HepG2 (cell line): ENCODE results near the gene SLC28A1. TPM values are rescaled to one million over a fixed set of nuclear protein-coding genes. Genes with fewer than 3 reads are reported as not detected.

ENCODE experiments used
- BHLHE40 ChIP-seq: IDR thresholded peaks from 2 replicates; pipeline ENCODE4 v1.6.1; 2011; ENCODE audit warnings: low read length, improper control_type of control experiment
- MYC ChIP-seq: sonication (generic); formaldehyde crosslinking; IDR thresholded peaks from 2 replicates; pipeline ENCODE4 v1.9.0; 2021; ENCODE audit warnings: missing genetic modification reagents, borderline replicate concordance
- NFKB2 ChIP-seq: sonication (generic); formaldehyde crosslinking; IDR thresholded peaks from 2 replicates; pipeline ENCODE4 v1.4.0; 2020; ENCODE audit warnings: missing genetic modification reagents, borderline replicate concordance
- NFKBIZ ChIP-seq: IDR thresholded peaks from 2 replicates; pipeline ENCODE4 v1.6.1; 2018; ENCODE audit warnings: missing genetic modification reagents, missing compliant biosample characterization
- NFRKB ChIP-seq: fragments of 450-650 bp; IDR thresholded peaks from 2 replicates; pipeline ENCODE4 v1.6.1; 2017
- NR2C2 ChIP-seq: sonication (generic); formaldehyde crosslinking; IDR thresholded peaks from 2 replicates; pipeline ENCODE4 v1.4.0; 2020; ENCODE audit warnings: missing genetic modification reagents, mild to moderate bottlenecking, moderate library complexity, borderline replicate concordance
- PCBP2 ChIP-seq: fragments of 200-400 bp; formaldehyde crosslinking; optimal IDR thresholded peaks from 2 replicates; pipeline ENCODE3; 2018; ENCODE audit warnings: low read length, low read depth; ENCODE audit not compliant: poor library complexity, severe bottlenecking
- RBFOX2 ChIP-seq: fragments of 200-400 bp; formaldehyde crosslinking; IDR thresholded peaks from 2 replicates; pipeline ENCODE4 v1.6.1; 2017; ENCODE audit warnings: low read depth, mild to moderate bottlenecking, low read length
- SIN3A ChIP-seq: IDR thresholded peaks from 2 replicates; pipeline ENCODE4 v1.6.1; 2011; ENCODE audit warnings: low read depth, mild to moderate bottlenecking, control low read depth, low read length, borderline replicate concordance
- SMC3 ChIP-seq: IDR thresholded peaks from 2 replicates; pipeline ENCODE4 v1.6.1; 2011; ENCODE audit warnings: low read length, improper control_type of control experiment
- SRSF4 ChIP-seq: fragments of 200-400 bp; formaldehyde crosslinking; IDR thresholded peaks from one replicate; pipeline ENCODE4 v1.6.1; 2018; ENCODE audit warnings: mild to moderate bottlenecking, low read depth, low read length, moderate library complexity; ENCODE audit not compliant: poor library complexity, severe bottlenecking
- SUZ12 ChIP-seq: fragments of 150-350 bp; IDR thresholded peaks from 2 replicates; pipeline ENCODE4 v1.6.1; 2014; ENCODE audit warnings: low read depth, low read length
- ZEB1 ChIP-seq: IDR thresholded peaks from 2 replicates; pipeline ENCODE4 v1.6.1; 2012; ENCODE audit warnings: mild to moderate bottlenecking, low read depth, inconsistent platforms; ENCODE audit not compliant: insufficient replicate concordance
- ZNF292 ChIP-seq: sonication (generic); formaldehyde crosslinking; IDR thresholded peaks from 2 replicates; pipeline ENCODE4 v1.8.1; 2022; ENCODE audit warnings: mild to moderate bottlenecking, low read depth, missing genetic modification reagents, borderline replicate concordance
- ZNF382 ChIP-seq: sonication (generic); formaldehyde crosslinking; IDR thresholded peaks from 2 replicates; pipeline ENCODE4 v1.5.0; 2020; ENCODE audit warnings: missing genetic modification reagents, mild to moderate bottlenecking, borderline replicate concordance
- ZNF496 ChIP-seq: sonication (generic); formaldehyde crosslinking; IDR thresholded peaks from 2 replicates; pipeline ENCODE4 v1.8.1; 2023; ENCODE audit warnings: mild to moderate bottlenecking, moderate library complexity, missing genetic modification reagents; ENCODE audit not compliant: insufficient replicate concordance
- ZNF629 ChIP-seq: sonication (generic); formaldehyde crosslinking; conservative IDR thresholded peaks from 2 replicates; pipeline ENCODE4 v1.5.0; 2020; ENCODE audit warnings: missing genetic modification reagents
- ZNF720 ChIP-seq: sonication (generic); formaldehyde crosslinking; IDR thresholded peaks from 2 replicates; pipeline ENCODE4 v1.4.0; 2020; ENCODE audit warnings: missing genetic modification reagents
- ZSCAN30 ChIP-seq: sonication (generic); formaldehyde crosslinking; IDR thresholded peaks from 2 replicates; pipeline ENCODE4 v1.5.0; 2020; ENCODE audit warnings: mild to moderate bottlenecking, missing genetic modification reagents
- polyA plus RNA-seq, 8 experiments: library from polyadenylated mRNA; depleted of rRNA in 3 of 8; stranded (reverse) in 7 of 8; unstranded in 1 of 8; fragments of >200 nt; fragmentation: Illumina TruSeq in 4 of 8; extraction: Trizol in 4 of 8; gene quantifications; 2 replicates each; pipeline versions ENCODE4 v1.2.1 to v1.2.3, GENCODE V29; 2011 to 2016; ENCODE audit warnings: low read depth in 4 of 8, missing spikeins in 1 of 8, mixed read lengths in 1 of 8; ENCODE audit not compliant: insufficient read depth in 1 of 8
- total RNA-seq, 5 experiments: library from RNA; depleted of rRNA; stranded (reverse); fragments of >200 nt; fragmentation: Illumina TruSeq; extraction: Trizol; gene quantifications; 2 replicates each; pipeline ENCODE4 v1.2.3, GENCODE V29; 2016; ENCODE audit warnings: low read depth in 1 of 5
- TF ChIP-seq, protein P1 (sequence below): sonication (generic); formaldehyde crosslinking; IDR thresholded peaks from 2 replicates; pipeline ENCODE4 v1.4.0; 2020; ENCODE audit warnings: missing genetic modification reagents
- TF ChIP-seq, protein P2 (sequence below): IDR thresholded peaks from 2 replicates; pipeline ENCODE4 v1.6.1; 2016; ENCODE audit warnings: mild to moderate bottlenecking, missing biosample characterization, missing genetic modification reagents
- TF ChIP-seq, protein P3 (sequence below): IDR thresholded peaks from 2 replicates; pipeline ENCODE4 v1.6.1; 2018; ENCODE audit warnings: missing genetic modification reagents, mild to moderate bottlenecking, missing compliant biosample characterization
- TF ChIP-seq, protein P4 (sequence below): sonication (generic); formaldehyde crosslinking; IDR thresholded peaks from 2 replicates; pipeline ENCODE4 v1.4.0; 2020; ENCODE audit warnings: mild to moderate bottlenecking, missing genetic modification reagents
- TF ChIP-seq, protein P5 (sequence below): sonication (generic); formaldehyde crosslinking; IDR thresholded peaks from 2 replicates; pipeline ENCODE4 v1.5.1; 2020; ENCODE audit warnings: mild to moderate bottlenecking, moderate library complexity, missing genetic modification reagents

SLC28A1 gene
- total and polyA plus RNA-seq, 2 of the 13 experiments (the other 11 are each of a cell fraction or from before 2014, with no cell fraction given), result 0.31 to 5.8 TPM

DNA sequence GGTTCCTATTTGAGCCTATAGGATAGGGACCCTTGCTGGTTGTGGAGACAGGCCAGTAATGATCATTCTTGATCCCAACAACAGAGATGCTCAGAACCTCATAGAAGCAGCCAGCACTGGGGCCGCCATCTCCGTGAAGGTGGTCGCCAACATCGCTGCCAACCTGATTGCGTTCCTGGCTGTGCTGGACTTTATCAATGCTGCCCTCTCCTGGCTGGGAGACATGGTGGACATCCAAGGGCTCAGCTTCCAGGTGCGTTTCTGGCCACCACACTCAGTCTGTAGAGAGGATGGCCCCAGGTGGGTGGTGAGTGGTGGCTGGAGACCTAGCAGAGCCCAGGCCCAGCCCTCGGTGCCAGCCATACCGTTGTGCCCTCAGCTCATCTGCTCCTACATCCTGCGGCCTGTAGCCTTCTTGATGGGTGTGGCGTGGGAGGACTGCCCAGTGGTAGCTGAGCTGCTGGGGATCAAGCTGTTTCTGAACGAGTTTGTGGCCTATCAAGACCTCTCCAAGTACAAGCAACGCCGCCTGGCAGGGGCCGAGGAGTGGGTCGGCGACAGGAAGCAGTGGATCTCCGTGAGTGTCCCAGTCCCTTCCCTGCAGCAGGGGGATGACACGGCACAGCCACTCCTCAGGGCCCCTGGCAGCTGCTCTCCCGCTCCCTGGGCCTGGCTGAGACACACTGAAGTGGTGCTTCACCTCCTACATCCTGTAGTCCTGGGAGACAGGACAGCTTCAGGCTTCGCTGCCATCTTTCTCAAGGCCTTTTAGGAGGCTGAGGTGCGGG lies 50.7 kb downstream of the SLC28A1 start (continued):
- TF ChIP-seq SUZ12, result no peak
- TF ChIP-seq, protein P1, sequence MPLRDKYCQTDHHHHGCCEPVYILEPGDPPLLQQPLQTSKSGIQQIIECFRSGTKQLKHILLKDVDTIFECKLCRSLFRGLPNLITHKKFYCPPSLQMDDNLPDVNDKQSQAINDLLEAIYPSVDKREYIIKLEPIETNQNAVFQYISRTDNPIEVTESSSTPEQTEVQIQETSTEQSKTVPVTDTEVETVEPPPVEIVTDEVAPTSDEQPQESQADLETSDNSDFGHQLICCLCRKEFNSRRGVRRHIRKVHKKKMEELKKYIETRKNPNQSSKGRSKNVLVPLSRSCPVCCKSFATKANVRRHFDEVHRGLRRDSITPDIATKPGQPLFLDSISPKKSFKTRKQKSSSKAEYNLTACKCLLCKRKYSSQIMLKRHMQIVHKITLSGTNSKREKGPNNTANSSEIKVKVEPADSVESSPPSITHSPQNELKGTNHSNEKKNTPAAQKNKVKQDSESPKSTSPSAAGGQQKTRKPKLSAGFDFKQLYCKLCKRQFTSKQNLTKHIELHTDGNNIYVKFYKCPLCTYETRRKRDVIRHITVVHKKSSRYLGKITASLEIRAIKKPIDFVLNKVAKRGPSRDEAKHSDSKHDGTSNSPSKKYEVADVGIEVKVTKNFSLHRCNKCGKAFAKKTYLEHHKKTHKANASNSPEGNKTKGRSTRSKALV, result no peak
- TF ChIP-seq, protein P2, sequence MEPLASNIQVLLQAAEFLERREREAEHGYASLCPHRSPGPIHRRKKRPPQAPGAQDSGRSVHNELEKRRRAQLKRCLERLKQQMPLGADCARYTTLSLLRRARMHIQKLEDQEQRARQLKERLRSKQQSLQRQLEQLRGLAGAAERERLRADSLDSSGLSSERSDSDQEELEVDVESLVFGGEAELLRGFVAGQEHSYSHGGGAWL (CRISPR knock-in tag), result no peak
- TF ChIP-seq, protein P3, sequence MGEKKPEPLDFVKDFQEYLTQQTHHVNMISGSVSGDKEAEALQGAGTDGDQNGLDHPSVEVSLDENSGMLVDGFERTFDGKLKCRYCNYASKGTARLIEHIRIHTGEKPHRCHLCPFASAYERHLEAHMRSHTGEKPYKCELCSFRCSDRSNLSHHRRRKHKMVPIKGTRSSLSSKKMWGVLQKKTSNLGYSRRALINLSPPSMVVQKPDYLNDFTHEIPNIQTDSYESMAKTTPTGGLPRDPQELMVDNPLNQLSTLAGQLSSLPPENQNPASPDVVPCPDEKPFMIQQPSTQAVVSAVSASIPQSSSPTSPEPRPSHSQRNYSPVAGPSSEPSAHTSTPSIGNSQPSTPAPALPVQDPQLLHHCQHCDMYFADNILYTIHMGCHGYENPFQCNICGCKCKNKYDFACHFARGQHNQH (CRISPR knock-in tag), result no peak
- no peak for TF ChIP-seq SIN3A
- TF ChIP-seq ZNF496 (CRISPR knock-in tag), result no peak
- no peak for TF ChIP-seq ZEB1
- TF ChIP-seq RBFOX2, result no peak
- no peak for TF ChIP-seq BHLHE40
- TF ChIP-seq NR2C2 (CRISPR knock-in tag), result no peak
- TF ChIP-seq SRSF4, result no peak
- TF ChIP-seq SMC3, result peak; percentile 35; the same call in 1 of the 2 replicates
- TF ChIP-seq ZNF382 (CRISPR knock-in tag), result no peak
- no peak for TF ChIP-seq ZSCAN30 (CRISPR knock-in tag)
- TF ChIP-seq, protein P4, sequence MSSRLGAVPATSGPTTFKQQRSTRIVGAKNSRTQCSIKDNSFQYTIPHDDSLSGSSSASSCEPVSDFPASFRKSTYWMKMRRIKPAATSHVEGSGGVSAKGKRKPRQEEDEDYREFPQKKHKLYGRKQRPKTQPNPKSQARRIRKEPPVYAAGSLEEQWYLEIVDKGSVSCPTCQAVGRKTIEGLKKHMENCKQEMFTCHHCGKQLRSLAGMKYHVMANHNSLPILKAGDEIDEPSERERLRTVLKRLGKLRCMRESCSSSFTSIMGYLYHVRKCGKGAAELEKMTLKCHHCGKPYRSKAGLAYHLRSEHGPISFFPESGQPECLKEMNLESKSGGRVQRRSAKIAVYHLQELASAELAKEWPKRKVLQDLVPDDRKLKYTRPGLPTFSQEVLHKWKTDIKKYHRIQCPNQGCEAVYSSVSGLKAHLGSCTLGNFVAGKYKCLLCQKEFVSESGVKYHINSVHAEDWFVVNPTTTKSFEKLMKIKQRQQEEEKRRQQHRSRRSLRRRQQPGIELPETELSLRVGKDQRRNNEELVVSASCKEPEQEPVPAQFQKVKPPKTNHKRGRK (CRISPR knock-in tag), result no peak
- TF ChIP-seq NFRKB, result no peak
- TF ChIP-seq ZNF292 (CRISPR knock-in tag), result no peak
- TF ChIP-seq MYC (CRISPR knock-in tag), result no peak
- TF ChIP-seq ZNF629 (CRISPR knock-in tag), result no peak
- TF ChIP-seq NFKB2 (CRISPR knock-in tag), result peak; percentile 49; the same call in 1 of the 2 replicates
- no peak for TF ChIP-seq ZNF720 (CRISPR knock-in tag)
- no peak for TF ChIP-seq PCBP2
- TF ChIP-seq NFKBIZ, result no peak
- TF ChIP-seq, protein P5, sequence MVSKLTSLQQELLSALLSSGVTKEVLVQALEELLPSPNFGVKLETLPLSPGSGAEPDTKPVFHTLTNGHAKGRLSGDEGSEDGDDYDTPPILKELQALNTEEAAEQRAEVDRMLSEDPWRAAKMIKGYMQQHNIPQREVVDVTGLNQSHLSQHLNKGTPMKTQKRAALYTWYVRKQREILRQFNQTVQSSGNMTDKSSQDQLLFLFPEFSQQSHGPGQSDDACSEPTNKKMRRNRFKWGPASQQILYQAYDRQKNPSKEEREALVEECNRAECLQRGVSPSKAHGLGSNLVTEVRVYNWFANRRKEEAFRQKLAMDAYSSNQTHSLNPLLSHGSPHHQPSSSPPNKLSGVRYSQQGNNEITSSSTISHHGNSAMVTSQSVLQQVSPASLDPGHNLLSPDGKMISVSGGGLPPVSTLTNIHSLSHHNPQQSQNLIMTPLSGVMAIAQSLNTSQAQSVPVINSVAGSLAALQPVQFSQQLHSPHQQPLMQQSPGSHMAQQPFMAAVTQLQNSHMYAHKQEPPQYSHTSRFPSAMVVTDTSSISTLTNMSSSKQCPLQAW (CRISPR knock-in tag), result peak; percentile 26; the same call in 1 of the 2 replicates
